Measurements from ENCODE around the gene MORC3.

Gene MORC3

DNA sequence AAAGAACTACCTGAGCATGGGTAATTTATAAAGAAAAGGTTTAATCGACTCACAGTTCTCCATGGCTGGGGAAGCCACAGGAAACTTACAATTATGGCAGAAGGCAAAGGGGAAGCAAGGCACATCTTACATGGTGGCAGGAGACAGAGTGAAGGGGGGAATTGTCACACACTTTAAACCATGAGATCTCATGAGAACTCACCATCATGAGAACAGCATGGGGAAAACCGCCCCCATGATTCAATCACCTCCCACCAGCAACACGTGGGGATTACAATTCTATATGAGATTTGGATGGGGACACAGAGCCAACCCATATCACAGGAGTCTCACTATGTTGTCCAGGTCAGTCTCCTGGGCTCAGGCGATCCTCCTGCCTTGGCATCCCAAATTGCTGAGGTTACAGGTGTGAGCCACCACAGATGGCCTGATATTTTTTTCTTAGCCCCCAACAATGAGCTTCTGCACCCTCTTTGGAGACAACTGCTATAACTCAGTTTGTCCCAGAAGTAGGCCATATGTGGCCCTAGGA, 22.5 kb upstream of the MORC3 start:
- Histone ChIP-seq H2AFZ (ENCODE audit: low read depth, low read length, severe bottlenecking) (peak overlapping the region; percentile 83), H3K9ac (ENCODE audit: low read length) (peak overlapping the region; percentile 30)

DNA sequence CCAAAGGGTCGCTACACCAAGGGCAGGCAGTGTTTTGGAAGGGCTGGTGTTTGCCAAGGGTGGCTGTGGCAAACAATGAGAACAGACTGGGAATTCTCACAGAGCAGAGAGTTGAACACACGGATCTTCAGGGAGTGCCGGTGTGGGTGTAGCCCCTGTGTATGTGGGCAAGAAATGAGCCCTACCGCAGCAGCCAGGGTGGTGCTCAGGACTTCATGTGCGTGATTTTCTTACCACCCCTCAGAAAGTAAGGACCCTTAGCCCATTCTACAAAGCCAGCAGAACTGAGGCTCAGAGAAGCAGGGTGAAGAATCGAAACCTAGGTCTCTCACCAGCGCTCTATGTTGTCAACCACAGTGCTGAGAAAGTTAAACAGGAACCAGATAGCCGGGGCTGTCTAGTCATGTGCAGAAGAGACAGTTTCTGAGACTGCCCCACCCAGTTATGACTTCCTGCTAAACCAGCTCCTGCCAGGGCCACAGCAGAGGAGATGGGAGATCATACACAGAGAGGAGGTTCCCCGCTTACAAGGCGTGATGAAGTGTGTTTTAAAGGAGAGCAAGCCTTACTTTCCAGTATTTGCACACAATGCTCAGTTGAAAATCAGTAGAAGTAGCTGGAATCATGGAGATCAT, 21.9 kb upstream of the MORC3 start:
- H2AFZ ChIP-seq (ENCODE audit: low read depth, low read length, severe bottlenecking): peak overlapping the region; percentile 83
- no peaks in the 10 kb centered on the region for H3K9me2 ChIP-seq (replicated peaks; ENCODE audit: insufficient read depth, low read length)
- no peaks in the 10 kb centered on the region for H3K9me3 ChIP-seq (ENCODE audit: insufficient read depth, low read length)
- H3K79me2 ChIP-seq (ENCODE audit: insufficient read depth, low read length): no peaks in the 10 kb centered on the region
- peaks cover 9% of the 10 kb centered on the region; the same call in 1 of the 2 replicates for H3F3A ChIP-seq (ENCODE audit: insufficient read depth)
- peak overlapping the region; percentile 30 for H3K9ac ChIP-seq (ENCODE audit: low read length)
- no peak for TF ChIP-seq EZH2phosphoT487 (conservative IDR thresholded peaks at IDR 0.05; ENCODE audit: low read length)
- TF ChIP-seq, protein P1, sequence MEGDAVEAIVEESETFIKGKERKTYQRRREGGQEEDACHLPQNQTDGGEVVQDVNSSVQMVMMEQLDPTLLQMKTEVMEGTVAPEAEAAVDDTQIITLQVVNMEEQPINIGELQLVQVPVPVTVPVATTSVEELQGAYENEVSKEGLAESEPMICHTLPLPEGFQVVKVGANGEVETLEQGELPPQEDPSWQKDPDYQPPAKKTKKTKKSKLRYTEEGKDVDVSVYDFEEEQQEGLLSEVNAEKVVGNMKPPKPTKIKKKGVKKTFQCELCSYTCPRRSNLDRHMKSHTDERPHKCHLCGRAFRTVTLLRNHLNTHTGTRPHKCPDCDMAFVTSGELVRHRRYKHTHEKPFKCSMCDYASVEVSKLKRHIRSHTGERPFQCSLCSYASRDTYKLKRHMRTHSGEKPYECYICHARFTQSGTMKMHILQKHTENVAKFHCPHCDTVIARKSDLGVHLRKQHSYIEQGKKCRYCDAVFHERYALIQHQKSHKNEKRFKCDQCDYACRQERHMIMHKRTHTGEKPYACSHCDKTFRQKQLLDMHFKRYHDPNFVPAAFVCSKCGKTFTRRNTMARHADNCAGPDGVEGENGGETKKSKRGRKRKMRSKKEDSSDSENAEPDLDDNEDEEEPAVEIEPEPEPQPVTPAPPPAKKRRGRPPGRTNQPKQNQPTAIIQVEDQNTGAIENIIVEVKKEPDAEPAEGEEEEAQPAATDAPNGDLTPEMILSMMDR (IDR thresholded peaks at IDR 0.05; ENCODE audit: insufficient read depth, low read length, poor library complexity, severe bottlenecking): no peak
- H3K36me3 ChIP-seq (ENCODE audit: low read length): no peaks in the 10 kb centered on the region
- H3K27me3 ChIP-seq (ENCODE audit: low read length): no peaks in the 10 kb centered on the region
- H3K4me2 ChIP-seq (ENCODE audit: low read depth, low read length, poor library complexity, severe bottlenecking): peak overlapping the region; percentile 45
- H3K4me3 ChIP-seq (ENCODE audit: insufficient read depth, low read length, poor library complexity, severe bottlenecking): no peak overlapping the region
- no peaks in the 10 kb centered on the region for H4K20me1 ChIP-seq (ENCODE audit: low read depth, low read length)
- peak overlapping the region; percentile 68 for H3K27ac ChIP-seq (ENCODE audit: low read depth, low read length)

More for the DNA sequence above, 22.5 kb upstream of the MORC3 start:
- no peaks in the 10 kb centered on the region for H4K20me1 ChIP-seq (ENCODE audit: low read depth, low read length)
- peak overlapping the region; percentile 45 for H3K4me2 ChIP-seq (ENCODE audit: low read depth, low read length, poor library complexity, severe bottlenecking)
- peak overlapping the region; percentile 17 for H3K27ac ChIP-seq (ENCODE audit: low read depth, low read length)
- TF ChIP-seq EZH2phosphoT487 (conservative IDR thresholded peaks at IDR 0.05; ENCODE audit: low read length): no peak
- TF ChIP-seq, protein P1 (IDR thresholded peaks at IDR 0.05; ENCODE audit: insufficient read depth, low read length, poor library complexity, severe bottlenecking): no peak
- peaks cover 9% of the 10 kb centered on the region; the same call in 1 of the 2 replicates for H3F3A ChIP-seq (ENCODE audit: insufficient read depth)
- no peak overlapping the region for H3K4me3 ChIP-seq (ENCODE audit: insufficient read depth, low read length, poor library complexity, severe bottlenecking)
- no peaks in the 10 kb centered on the region for H3K9me3 ChIP-seq (ENCODE audit: insufficient read depth, low read length)
- H3K27me3 ChIP-seq (ENCODE audit: low read length): no peaks in the 10 kb centered on the region
- no peaks in the 10 kb centered on the region for H3K79me2 ChIP-seq (ENCODE audit: insufficient read depth, low read length)
- H3K36me3 ChIP-seq (ENCODE audit: low read length): no peaks in the 10 kb centered on the region
- H3K9me2 ChIP-seq (replicated peaks; ENCODE audit: insufficient read depth, low read length): no peaks in the 10 kb centered on the region

- TF ChIP-seq, protein P1 (IDR thresholded peaks at IDR 0.05; ENCODE audit: insufficient read depth, low read length, poor library complexity, severe bottlenecking): no peak
- no peak for TF ChIP-seq EZH2phosphoT487 (conservative IDR thresholded peaks at IDR 0.05; ENCODE audit: low read length)
- Histone ChIP-seq H3K9me2 (replicated peaks; ENCODE audit: insufficient read depth, low read length) (no peaks in the 10 kb centered on the region), H3K9me3 (ENCODE audit: insufficient read depth, low read length) (no peaks in the 10 kb centered on the region), H3K27ac (ENCODE audit: low read depth, low read length) (no peak overlapping the region), H3K9ac (ENCODE audit: low read length) (no peak overlapping the region), H4K20me1 (ENCODE audit: low read depth, low read length) (no peaks in the 10 kb centered on the region), H3F3A (ENCODE audit: insufficient read depth) (peaks cover 13% of the 10 kb centered on the region; the same call in 1 of the 2 replicates), H3K4me2 (ENCODE audit: low read depth, low read length, poor library complexity, severe bottlenecking) (no peak overlapping the region), H3K4me3 (ENCODE audit: insufficient read depth, low read length, poor library complexity, severe bottlenecking) (no peak overlapping the region), H3K79me2 (ENCODE audit: insufficient read depth, low read length) (no peaks in the 10 kb centered on the region), H3K27me3 (ENCODE audit: low read length) (no peaks in the 10 kb centered on the region), H3K36me3 (ENCODE audit: low read length) (no peaks in the 10 kb centered on the region), H2AFZ (ENCODE audit: low read depth, low read length, severe bottlenecking) (no peak overlapping the region)
Measured at GRCh38 chr21:36306872-36307534, 13.0 kb upstream of the MORC3 start.
